SK-N-SH (cell line): ENCODE data around the gene ADAMTS17. TPM values are rescaled to one million over a fixed set of nuclear protein-coding genes. Genes with fewer than 3 reads are reported as not detected.

Experiments used
- CTCF ChIA-PET: fragments of 300-600, 350-600 bp; formaldehyde crosslinking; extraction: SDS; loops from one replicate; lab custom pipeline; 2021; lab: Yijun Ruan, JAX
- POLR2A ChIA-PET: fragments of 350-600 bp; sonication (Branson Sonifier 250); formaldehyde crosslinking; extraction: SDS; loops from one replicate; lab custom pipeline; 2020; ENCODE audit warnings: antibody characterized with exemption, inconsistent platforms; lab: Yijun Ruan, JAX
- DNase-seq: peaks from one replicate; pipeline ENCODE4 v3.0.0; 2012
- H2AFZ ChIP-seq: fragments of 200-600 bp; sonication (generic); 2 replicates; pipeline ENCODE4 v1.8.1; 2016; ENCODE audit warnings: antibody characterized with exemption, mild to moderate bottlenecking, low read depth
- H3F3A ChIP-seq: fragments of 200-600 bp; sonication (generic); replicated peaks from 2 replicates; pipeline ENCODE3; 2016; ENCODE audit warnings: antibody characterized with exemption, mild to moderate bottlenecking; ENCODE audit not compliant: insufficient read depth
- H3K27ac ChIP-seq, 2 experiments: fragments of 200-500 bp in 1 of 2; fragments of 200-600 bp in 1 of 2; sonication (Bioruptor generic) in 1 of 2; sonication (generic), shearing (Covaris generic) in 1 of 2; 2 replicates each; pipeline versions ENCODE4 v1.5.1 to v1.6.1; 2014 to 2016; ENCODE audit warnings: low read depth in 2 of 2, inconsistent platforms in 1 of 2, low read length in 1 of 2, mild to moderate bottlenecking in 1 of 2, mixed read lengths in 1 of 2
- H3K27me3 ChIP-seq: fragments of 200-600 bp; sonication (generic), shearing (Covaris generic); 2 replicates; pipeline ENCODE4 v1.6.1; 2016; ENCODE audit warnings: mixed run types; ENCODE audit not compliant: insufficient read depth
- H3K36me3 ChIP-seq, 2 experiments: fragments of 200-500 bp in 1 of 2; fragments of 200-600 bp in 1 of 2; sonication (Bioruptor generic) in 1 of 2; sonication (generic) in 1 of 2; replicated peaks in 1 of 2; 2 replicates each; pipeline versions ENCODE3 to v1.5.1; 2014 to 2016; ENCODE audit warnings: low read length in 1 of 2, mild to moderate bottlenecking in 1 of 2; ENCODE audit not compliant: insufficient read depth in 2 of 2, control insufficient read depth in 1 of 2
- H3K4me1 ChIP-seq, 2 experiments: fragments of 200-500 bp in 1 of 2; fragments of 200-600 bp in 1 of 2; sonication (Bioruptor generic) in 1 of 2; sonication (generic), shearing (Covaris generic) in 1 of 2; 2 replicates each; pipeline versions ENCODE4 v1.5.1 to v1.6.1; 2014 to 2016; ENCODE audit warnings: low read depth in 1 of 2, low read length in 1 of 2, mixed run types in 1 of 2; ENCODE audit not compliant: insufficient read depth in 2 of 2, control insufficient read depth in 1 of 2
- H3K4me2 ChIP-seq: fragments of 200-600 bp; sonication (generic), shearing (Covaris generic); 2 replicates; pipeline ENCODE4 v1.6.1; 2017; ENCODE audit warnings: mixed run types
- H3K4me3 ChIP-seq, 2 experiments: fragments of 200-500 bp in 1 of 2; fragments of 200-600 bp in 1 of 2; sonication (Bioruptor generic) in 1 of 2; sonication (generic), shearing (Covaris generic) in 1 of 2; 2 replicates each; pipeline versions ENCODE4 v1.5.1 to v1.8.1; 2014 to 2016; ENCODE audit warnings: low read depth in 2 of 2, inconsistent platforms in 1 of 2, low read length in 1 of 2, mild to moderate bottlenecking in 1 of 2, mixed read lengths in 1 of 2, moderate library complexity in 1 of 2
- H3K79me2 ChIP-seq: fragments of 200-600 bp; sonication (generic); 2 replicates; pipeline ENCODE4 v1.8.1; 2017; ENCODE audit warnings: mild to moderate bottlenecking; ENCODE audit not compliant: insufficient read depth
- H3K9ac ChIP-seq: fragments of 200-600 bp; sonication (generic); 2 replicates; pipeline ENCODE4 v1.6.1; 2017; ENCODE audit warnings: mixed run types
- H3K9me2 ChIP-seq: fragments of 200-600 bp; sonication (generic); 2 replicates; pipeline ENCODE4 v1.6.1; 2017; ENCODE audit warnings: mixed run types
- H3K9me3 ChIP-seq: fragments of 200-600 bp; sonication (generic); 2 replicates; pipeline ENCODE4 v1.6.1; 2017; ENCODE audit warnings: mixed run types, mild to moderate bottlenecking, moderate library complexity
- H4K20me1 ChIP-seq: fragments of 200-600 bp; sonication (generic); 2 replicates; pipeline ENCODE4 v1.6.1; 2017; ENCODE audit warnings: mild to moderate bottlenecking, mixed run types; ENCODE audit not compliant: insufficient read depth
- CHD2 ChIP-seq: fragments of 150-350 bp; IDR thresholded peaks from 2 replicates; pipeline ENCODE4 v1.6.1; 2018; ENCODE audit warnings: low read length; ENCODE audit not compliant: partially characterized antibody
- CTCF ChIP-seq: fragments of 200-600 bp; sonication (generic); IDR thresholded peaks from 2 replicates; pipeline ENCODE4 v1.6.1; 2017; ENCODE audit warnings: antibody characterized with exemption, mild to moderate bottlenecking, moderate library complexity
- EZH2phosphoT487 ChIP-seq: fragments of 200-600 bp; sonication (generic); IDR thresholded peaks from 2 replicates; pipeline ENCODE4 v1.6.1; 2017; ENCODE audit warnings: low read depth, mixed run types, mild to moderate bottlenecking, antibody characterized with exemption, moderate library complexity, borderline replicate concordance
- FOSL2 ChIP-seq: IDR thresholded peaks from 2 replicates; pipeline ENCODE4 v1.4.0; 2012; ENCODE audit warnings: low read depth, mild to moderate bottlenecking, moderate library complexity, borderline replicate concordance
- FOXM1 ChIP-seq: IDR thresholded peaks from 2 replicates; pipeline ENCODE4 v1.4.0; 2012; ENCODE audit warnings: low read depth, mild to moderate bottlenecking
- GABPA ChIP-seq: IDR thresholded peaks from 2 replicates; pipeline ENCODE4 v1.4.0; 2012; ENCODE audit warnings: low read depth, mild to moderate bottlenecking
- IRF3 ChIP-seq: fragments of 150-350 bp; IDR thresholded peaks from 2 replicates; pipeline ENCODE4 v1.6.1; 2016; ENCODE audit warnings: mild to moderate bottlenecking, low read depth, low read length
- MXI1 ChIP-seq: IDR thresholded peaks from 2 replicates; pipeline ENCODE4 v1.6.1; 2012; ENCODE audit warnings: mild to moderate bottlenecking, low read depth, low read length, improper control_type of control experiment
- RAD21 ChIP-seq: IDR thresholded peaks from 2 replicates; pipeline ENCODE4 v1.6.1; 2012; ENCODE audit warnings: mild to moderate bottlenecking, low read length
- RCOR1 ChIP-seq: fragments of 150-350 bp; IDR thresholded peaks from 2 replicates; pipeline ENCODE4 v1.6.1; 2017; ENCODE audit warnings: antibody characterized with exemption, low read length
- SIN3A ChIP-seq: IDR thresholded peaks from 2 replicates; pipeline ENCODE4 v1.6.1; 2012; ENCODE audit warnings: low read depth, mild to moderate bottlenecking, low read length, moderate library complexity, borderline replicate concordance
- SMC3 ChIP-seq: IDR thresholded peaks from 2 replicates; pipeline ENCODE4 v1.6.1; 2012; ENCODE audit warnings: low read depth, low read length, improper control_type of control experiment
- TAF1 ChIP-seq: IDR thresholded peaks from 2 replicates; pipeline ENCODE4 v1.6.1; 2012; ENCODE audit warnings: low read depth, mild to moderate bottlenecking, low read length, moderate library complexity, borderline replicate concordance
- TCF12 ChIP-seq: IDR thresholded peaks from 2 replicates; pipeline ENCODE4 v1.4.0; 2012
- USF1 ChIP-seq: IDR thresholded peaks from 2 replicates; pipeline ENCODE4 v1.4.0; 2012; ENCODE audit warnings: low read depth, borderline replicate concordance
- USF2 ChIP-seq: fragments of 150-350 bp; IDR thresholded peaks from 2 replicates; pipeline ENCODE4 v1.6.1; 2017; ENCODE audit warnings: antibody characterized with exemption, low read length, low read depth, borderline replicate concordance
- YY1 ChIP-seq: IDR thresholded peaks from 2 replicates; pipeline ENCODE4 v1.4.0; 2012; ENCODE audit warnings: low read depth, mild to moderate bottlenecking
- WGBS: methylation state at CpG from one replicate; pipeline ENCODE4 v1.1.6; 2017; ENCODE audit warnings: low lambda C conversion rate; 5-methylcytosine and 5-hydroxymethylcytosine counted together
- polyA plus RNA-seq, 3 experiments: library from polyadenylated mRNA; depleted of rRNA; stranded (reverse); fragments of >200 nt; gene quantifications; 2 replicates each; pipeline ENCODE4 v1.2.3, GENCODE V29; 2012

ADAMTS17 gene
- polyA plus RNA-seq, 1 of the 3 experiments (the other 2 are of a cell fraction): not detected

- no peaks in the 10 kb centered on the region for H4K20me1 ChIP-seq
- no peaks in the 10 kb centered on the region for H3K27me3 ChIP-seq
- peaks cover 0 to 3% of the 10 kb centered on the region in 2 experiments; a peak in 1 of 4 replicates for H3K4me1 ChIP-seq
- H3F3A ChIP-seq: no peaks in the 10 kb centered on the region
- ChIA-PET CTCF (interaction anchor here (7.1 kb wide), 1 partner anchor 15 kb away, joined by 119 read pairs; the partner anchor contains the start of gene ADAMTS17), POLR2A (no interaction called here)
- no peaks in the 10 kb centered on the region for H3K36me3 ChIP-seq
- no peak overlapping the region for H2AFZ ChIP-seq
- DNase-seq: no peak
- no peak for TF ChIP-seq TAF1
- no peak for TF ChIP-seq USF1
- TF ChIP-seq SIN3A: no peak
- TF ChIP-seq SMC3: no peak
- TF ChIP-seq TCF12: no peak
- no peak for TF ChIP-seq CHD2
- TF ChIP-seq RCOR1: no peak
- no peak for TF ChIP-seq FOSL2
- no peak for TF ChIP-seq RAD21
- TF ChIP-seq CTCF: no peak
- no peak for TF ChIP-seq EZH2phosphoT487
- TF ChIP-seq FOXM1: no peak
- no peak for TF ChIP-seq MXI1
- no peak for TF ChIP-seq YY1
- TF ChIP-seq USF2: no peak
- TF ChIP-seq IRF3: no peak
- no peak for TF ChIP-seq GABPA
- no peak overlapping the region for H3K9ac ChIP-seq
- no peak overlapping the region for H3K27ac ChIP-seq
- H3K9me3 ChIP-seq: no peaks in the 10 kb centered on the region
- H3K9me2 ChIP-seq: no peaks in the 10 kb centered on the region
- no peak overlapping the region for H3K4me3 ChIP-seq
- WGBS: 43% methylated on average over 3 of the region's 3 CpGs
- H3K4me2 ChIP-seq: no peak overlapping the region
- no peaks in the 10 kb centered on the region for H3K79me2 ChIP-seq
Measured at GRCh38 chr15:100353449-100353848, 11.7 kb upstream of the ADAMTS17 start.
